PC-3 (cell line): Measurements from ENCODE around the gene TKTL1. TPM values are rescaled to one million over a fixed set of nuclear protein-coding genes. Genes with fewer than 3 reads are reported as not detected.
"Not testable (repeated sequence)": the region's sequence is repeated elsewhere in the genome, so short reads cannot be mapped to it uniquely, and the experiment has no call there.

Source experiments
- ATAC-seq: fragments of 200-7000 bp; cut with Tn5 transposase; 2 replicates; pipeline ENCODE4 v1.9.1; 2020; ENCODE audit warnings: mild to moderate bottlenecking, moderate library complexity
- BruUV-seq: library from RNA; stranded (reverse); fragments of 400-500 nt; replicated peaks from 2 replicates; lab custom pipeline; 2021; lab: Mats Ljungman, UMichigan
- CTCF ChIA-PET: fragments of 300-600 bp; sonication (Branson Sonifier 250); formaldehyde crosslinking; loops from one replicate; lab custom pipeline; 2022; ENCODE audit warnings: antibody characterized with exemption; lab: Charles Lee
- POLR2A ChIA-PET: fragments of 300-600 bp; sonication (Branson Sonifier 250); formaldehyde crosslinking; loops from one replicate; lab custom pipeline; 2022; ENCODE audit warnings: antibody characterized with exemption; ENCODE audit not compliant: unreplicated experiment; lab: Charles Lee
- DNase-seq: peaks from one replicate; pipeline ENCODE4 v3.0.0-alpha.2; 2015
- H2AFZ ChIP-seq: fragments of 300-600 bp; sonication (generic); 2 replicates; pipeline ENCODE4 v1.6.0; 2016; ENCODE audit warnings: antibody characterized with exemption, low read length
- H3F3A ChIP-seq: fragments of 300-600 bp; sonication (generic); one replicate; pipeline ENCODE4 v1.6.0; 2017; ENCODE audit warnings: antibody characterized with exemption, low read length, control low read depth, mild to moderate bottlenecking; ENCODE audit not compliant: unreplicated experiment
- H3K27ac ChIP-seq: fragments of 300-600 bp; sonication (generic); 2 replicates; pipeline ENCODE4 v1.5.1; 2016; ENCODE audit warnings: mild to moderate bottlenecking, low read length
- H3K27me3 ChIP-seq: fragments of 300-600 bp; sonication (generic); 2 replicates; pipeline ENCODE4 v1.6.1; 2016; ENCODE audit warnings: low read length, mixed read lengths
- H3K36me3 ChIP-seq: fragments of 300-600 bp; sonication (generic); 2 replicates; pipeline ENCODE4 v1.6.1; 2016; ENCODE audit warnings: low read depth, mixed run types, low read length, mixed read lengths
- H3K4me1 ChIP-seq: fragments of 300-600 bp; sonication (generic); 2 replicates; pipeline ENCODE4 v1.5.1; 2016; ENCODE audit warnings: low read length; ENCODE audit not compliant: insufficient read depth
- H3K4me2 ChIP-seq: fragments of 300-600 bp; sonication (generic); 2 replicates; pipeline ENCODE4 v1.6.0; 2016; ENCODE audit warnings: low read length
- H3K4me3 ChIP-seq: fragments of 300-600 bp; sonication (generic); 2 replicates; pipeline ENCODE4 v1.5.1; 2016; ENCODE audit warnings: mild to moderate bottlenecking, low read length, mixed read lengths
- H3K79me2 ChIP-seq: fragments of 300-600 bp; sonication (generic); 2 replicates; pipeline ENCODE4 v1.6.1; 2017; ENCODE audit warnings: low read length, mixed read lengths
- H3K9ac ChIP-seq: fragments of 300-600 bp; sonication (generic); 2 replicates; pipeline ENCODE4 v1.6.0; 2016; ENCODE audit warnings: mild to moderate bottlenecking, low read length
- H3K9me2 ChIP-seq: fragments of 300-600 bp; sonication (generic); replicated peaks from 2 replicates; pipeline ENCODE4 v1.6.1; 2016; ENCODE audit warnings: mixed run types, low read length, mixed read lengths
- H3K9me3 ChIP-seq: fragments of 300-600 bp; sonication (generic); 2 replicates; pipeline ENCODE4 v1.6.1; 2016; ENCODE audit warnings: low read length, mixed read lengths
- H4K20me1 ChIP-seq: fragments of 300-600 bp; sonication (generic); 2 replicates; pipeline ENCODE4 v1.6.1; 2016; ENCODE audit warnings: low read length, mixed read lengths
- intact Hi-C: fragments of 100-400 bp; cut with micrococcal nuclease; formaldehyde crosslinking; loops from 2 replicates; pipeline ENCODE4 v1.9.0; 2023
- total RNA-seq: library from RNA; depleted of rRNA; stranded (reverse); fragments of >200 nt; gene quantifications from 2 replicates; pipeline ENCODE4 v1.2.3, GENCODE V29; 2014

TKTL1 gene
- total RNA-seq, 1 experiment from 2014 or later: not detected

DNA sequence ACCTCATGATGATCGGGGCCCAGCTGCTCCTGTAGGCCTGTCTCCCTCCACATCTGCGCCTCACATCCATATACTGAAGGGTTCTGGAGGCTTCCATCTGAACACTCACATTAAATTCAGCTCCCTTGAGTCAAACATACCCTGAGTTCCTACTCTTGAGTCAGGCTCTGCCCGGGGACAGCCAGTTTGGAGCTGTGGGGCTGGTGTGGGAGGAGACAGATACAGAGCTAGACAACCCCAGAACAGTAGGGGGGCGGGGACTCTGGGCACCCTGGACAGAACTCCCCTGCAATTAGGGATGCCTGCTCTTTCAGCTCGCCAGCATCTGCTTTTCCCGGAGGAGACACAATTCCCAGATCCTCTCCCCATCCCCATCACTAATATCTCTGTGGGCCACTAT lies 32.5 kb upstream of the TKTL1 start:
- H4K20me1 ChIP-seq, H3K79me2 ChIP-seq, POLR2A ChIA-PET, H3K4me2 ChIP-seq, H3K9me2 ChIP-seq, H3K4me1 ChIP-seq, H3K4me3 ChIP-seq, intact Hi-C loops, H3K9ac ChIP-seq, BruUV-seq, DNase-seq, ATAC-seq, H3K36me3 ChIP-seq, H3K27me3 ChIP-seq, H3K27ac ChIP-seq, H3K9me3 ChIP-seq, H2AFZ ChIP-seq, H3F3A ChIP-seq, CTCF ChIA-PET: not testable (repeated sequence)

DNA sequence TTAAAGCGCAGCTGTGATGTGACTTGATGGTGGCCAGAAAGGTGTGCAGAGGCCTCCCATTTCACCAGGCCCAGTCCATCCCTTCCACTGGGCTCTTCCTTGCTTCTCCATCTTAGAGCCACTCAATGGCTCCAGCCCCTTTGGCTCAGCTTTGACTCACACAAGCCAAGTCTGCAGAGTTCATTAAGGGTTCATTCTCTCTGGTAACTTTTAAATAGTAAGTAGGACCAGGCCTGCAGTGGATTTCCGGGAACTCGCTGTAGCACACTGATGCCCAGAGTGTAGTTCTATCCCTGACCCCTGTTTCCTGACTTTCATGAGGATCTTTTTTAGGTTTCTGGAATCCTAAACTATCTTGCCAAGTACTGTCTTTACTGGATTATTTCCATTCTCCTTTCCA lies 26.4 kb upstream of the TKTL1 start:
- H3K79me2 ChIP-seq, H3K4me1 ChIP-seq, H3K27me3 ChIP-seq, H3K4me2 ChIP-seq, H3K9ac ChIP-seq, POLR2A ChIA-PET, H3K36me3 ChIP-seq, intact Hi-C loops, DNase-seq, CTCF ChIA-PET, H3K27ac ChIP-seq, BruUV-seq, H4K20me1 ChIP-seq, ATAC-seq, H3F3A ChIP-seq, H3K4me3 ChIP-seq, H3K9me3 ChIP-seq, H3K9me2 ChIP-seq, H2AFZ ChIP-seq: not testable (repeated sequence)

DNA sequence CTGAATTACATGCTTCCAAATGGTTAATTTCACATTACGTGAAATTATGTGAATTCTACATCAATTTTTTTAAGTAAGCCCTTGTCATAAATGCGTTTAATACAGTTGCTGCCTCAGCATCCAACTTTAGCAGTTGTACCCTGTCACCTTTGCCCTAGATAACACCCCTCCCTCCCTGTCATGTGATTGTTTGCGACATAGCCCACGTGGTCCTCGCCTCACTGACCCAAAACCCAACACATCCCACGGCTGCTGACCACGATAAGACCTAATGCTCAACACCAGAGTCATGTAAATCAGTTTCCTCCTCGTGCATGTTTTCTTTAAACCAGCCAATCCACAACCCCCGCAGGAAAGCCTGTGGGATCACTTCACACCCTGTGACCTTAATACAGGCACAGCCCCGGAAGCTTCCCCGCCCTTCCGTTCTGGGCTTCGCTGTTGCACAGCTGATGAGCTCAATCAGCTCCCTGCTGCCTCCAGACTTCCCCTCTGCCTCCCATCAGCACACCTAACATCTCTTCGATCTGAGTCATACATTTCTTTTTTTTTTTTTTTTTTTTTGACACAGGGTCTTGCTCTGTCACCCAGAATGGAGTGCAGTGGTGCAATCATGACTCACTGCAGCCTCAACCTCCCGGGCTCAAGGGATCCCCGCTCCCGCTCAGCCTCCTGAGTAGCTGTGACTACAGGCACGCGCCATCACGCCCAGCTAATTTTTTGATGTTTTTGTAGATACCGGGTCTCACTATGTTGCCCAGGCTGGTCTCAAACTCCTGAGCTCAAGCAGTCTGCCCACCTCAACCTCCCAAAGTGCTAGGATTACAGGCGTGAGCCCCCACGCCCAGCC lies 10.9 kb upstream of the TKTL1 start:
- H3K9me3 ChIP-seq, H2AFZ ChIP-seq, H3K27me3 ChIP-seq, H4K20me1 ChIP-seq, H3K36me3 ChIP-seq, H3K9me2 ChIP-seq, DNase-seq, BruUV-seq, H3K4me3 ChIP-seq, intact Hi-C loops, H3K79me2 ChIP-seq, H3K27ac ChIP-seq, H3F3A ChIP-seq, H3K4me1 ChIP-seq, H3K9ac ChIP-seq, POLR2A ChIA-PET, CTCF ChIA-PET, H3K4me2 ChIP-seq: not testable (repeated sequence)
- ATAC-seq: peak; percentile 95

- DNase-seq, POLR2A ChIA-PET, H3K9me2 ChIP-seq, H3F3A ChIP-seq, H3K9ac ChIP-seq, H3K4me2 ChIP-seq, H3K27ac ChIP-seq, H4K20me1 ChIP-seq, BruUV-seq, CTCF ChIA-PET, H3K79me2 ChIP-seq, H3K36me3 ChIP-seq, H2AFZ ChIP-seq, H3K4me3 ChIP-seq, H3K4me1 ChIP-seq, ATAC-seq, intact Hi-C loops, H3K9me3 ChIP-seq, H3K27me3 ChIP-seq: not testable (repeated sequence)
Observed at GRCh38 chrX:154286406-154286805, 9.2 kb upstream of the TKTL1 start.
